IPS-11a (cell line): ENCODE data around the gene PAPLN.

Experiments
- H3K4me3 ChIP-seq: one replicate; pipeline ENCODE4 v1.5.1; 2013; ENCODE audit warnings: low read depth, low read length, control low read depth

Gene PAPLN

DNA sequence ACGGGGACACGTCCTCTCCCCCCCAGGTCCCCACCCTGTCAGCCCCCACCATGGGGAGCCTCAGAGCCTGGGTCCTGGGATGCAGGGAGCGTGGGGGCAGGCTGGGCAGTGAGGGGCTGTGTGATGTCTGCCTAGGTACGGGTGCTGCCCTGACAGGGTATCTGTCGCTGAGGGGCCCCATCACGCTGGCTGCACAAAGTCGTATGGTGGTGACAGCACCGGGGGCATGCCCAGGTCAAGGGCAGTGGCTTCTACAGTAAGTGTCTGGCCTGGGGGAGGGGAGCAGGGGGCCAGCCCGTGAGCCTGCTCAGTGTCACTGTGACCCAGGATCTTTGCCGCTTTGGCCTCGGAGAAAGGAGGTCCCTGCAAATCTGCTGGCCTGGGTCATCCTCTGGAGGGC, 23.3 kb downstream of the PAPLN start:
- H3K4me3 ChIP-seq, result no peak overlapping the region

DNA sequence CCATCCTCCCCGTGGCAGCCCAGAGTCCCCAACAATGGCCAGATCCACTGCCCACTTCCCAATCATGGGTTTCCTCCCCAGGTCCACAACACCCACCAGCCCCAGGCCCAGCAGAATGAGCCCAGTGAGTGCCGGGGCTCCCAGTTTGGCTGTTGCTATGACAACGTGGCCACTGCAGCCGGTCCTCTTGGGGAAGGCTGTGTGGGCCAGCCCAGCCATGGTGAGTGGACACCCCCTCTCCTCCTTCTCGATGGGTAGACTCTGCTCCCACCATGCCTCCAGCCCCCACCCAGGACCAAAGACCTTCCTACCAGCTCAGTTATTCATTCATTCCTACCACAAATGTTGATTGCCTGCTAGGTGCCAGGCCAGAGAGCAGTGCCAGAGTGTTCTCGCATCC, 23.8 kb downstream of the PAPLN start:
- no peak overlapping the region for H3K4me3 ChIP-seq

DNA sequence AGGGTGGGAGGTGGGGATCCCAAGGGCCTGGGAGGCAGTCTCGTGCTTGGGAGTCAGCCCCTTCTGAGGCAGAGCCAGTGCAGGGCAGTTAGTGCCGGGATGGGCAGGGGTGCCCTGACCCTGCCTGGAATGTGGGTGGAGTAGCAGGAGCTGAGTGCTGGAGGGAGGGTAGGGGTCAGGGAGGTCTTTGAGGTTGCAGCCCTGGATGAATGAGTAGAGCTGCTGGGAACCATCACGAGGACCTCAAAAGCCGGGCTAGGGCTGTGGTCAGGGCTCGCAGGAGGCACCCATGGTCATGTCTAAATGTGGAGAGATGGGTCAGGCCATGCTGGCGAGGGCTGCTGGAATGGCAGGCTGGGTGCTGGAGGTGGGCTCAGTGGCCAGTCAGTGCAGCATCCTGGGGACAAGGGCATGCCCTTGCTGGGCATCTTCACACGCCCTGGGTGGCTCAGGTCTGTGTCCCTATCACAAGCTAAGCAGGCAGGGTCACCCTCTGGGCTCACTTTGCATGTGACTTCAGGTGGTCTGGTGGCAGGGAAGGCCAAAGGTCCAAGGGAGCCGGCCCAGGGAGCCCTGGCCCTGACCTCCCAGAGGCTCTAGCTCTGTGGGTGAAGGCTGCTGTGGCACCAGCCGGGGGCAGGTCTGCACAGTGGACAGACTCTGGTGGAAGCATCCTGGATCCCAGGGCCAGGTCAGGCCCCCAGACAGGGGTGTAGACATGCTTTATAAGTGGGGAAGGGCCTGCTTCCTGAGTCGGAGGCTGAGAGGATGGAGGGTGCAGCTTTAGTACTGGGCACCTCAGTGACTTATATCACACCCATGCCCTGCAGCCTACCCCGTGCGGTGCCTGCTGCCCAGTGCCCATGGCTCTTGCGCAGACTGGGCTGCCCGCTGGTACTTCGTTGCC, 24.5 kb downstream of the PAPLN start:
- H3K4me3 ChIP-seq, result no peak overlapping the region

DNA sequence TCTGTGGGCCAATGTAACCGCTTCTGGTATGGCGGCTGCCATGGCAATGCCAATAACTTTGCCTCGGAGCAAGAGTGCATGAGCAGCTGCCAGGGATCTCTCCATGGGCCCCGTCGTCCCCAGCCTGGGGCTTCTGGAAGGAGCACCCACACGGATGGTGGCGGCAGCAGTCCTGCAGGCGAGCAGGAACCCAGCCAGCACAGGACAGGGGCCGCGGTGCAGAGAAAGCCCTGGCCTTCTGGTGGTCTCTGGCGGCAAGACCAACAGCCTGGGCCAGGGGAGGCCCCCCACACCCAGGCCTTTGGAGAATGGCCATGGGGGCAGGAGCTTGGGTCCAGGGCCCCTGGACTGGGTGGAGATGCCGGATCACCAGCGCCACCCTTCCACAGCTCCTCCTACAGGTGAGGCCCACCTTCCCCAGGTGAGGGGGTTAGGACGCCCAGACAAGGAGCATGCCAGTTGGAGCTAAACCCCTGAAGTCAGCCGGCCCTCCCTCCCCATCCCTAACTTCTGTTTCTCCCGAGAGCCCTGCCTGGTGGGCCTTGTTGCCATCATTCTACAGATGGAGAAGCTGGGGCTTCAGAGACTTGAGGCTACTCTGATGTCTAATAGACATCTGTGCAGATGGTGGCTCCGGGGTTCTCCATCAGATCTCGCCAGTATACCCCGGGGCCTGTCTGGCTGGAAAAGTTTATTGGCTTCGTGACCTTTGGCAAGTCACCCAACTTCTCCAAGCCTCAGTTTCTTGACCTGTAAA, 25.3 kb downstream of the PAPLN start:
- no peak overlapping the region for H3K4me3 ChIP-seq

DNA sequence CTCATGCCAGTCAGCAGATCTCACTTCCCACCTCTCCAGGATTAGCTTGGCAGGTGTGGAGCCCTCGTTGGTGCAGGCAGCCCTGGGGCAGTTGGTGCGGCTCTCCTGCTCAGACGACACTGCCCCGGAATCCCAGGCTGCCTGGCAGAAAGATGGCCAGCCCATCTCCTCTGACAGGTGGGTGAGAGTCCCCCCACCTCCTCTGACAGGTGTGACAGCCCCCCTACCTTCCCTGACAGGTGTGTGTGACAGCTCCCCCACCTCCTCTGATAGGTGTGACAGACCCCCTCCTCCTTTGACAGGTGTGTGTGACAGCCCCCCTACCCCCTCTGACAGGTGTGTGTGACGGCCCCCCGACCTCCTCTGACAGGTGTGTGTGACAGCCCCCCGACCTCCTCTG, 26.3 kb downstream of the PAPLN start:
- no peak overlapping the region for H3K4me3 ChIP-seq

DNA sequence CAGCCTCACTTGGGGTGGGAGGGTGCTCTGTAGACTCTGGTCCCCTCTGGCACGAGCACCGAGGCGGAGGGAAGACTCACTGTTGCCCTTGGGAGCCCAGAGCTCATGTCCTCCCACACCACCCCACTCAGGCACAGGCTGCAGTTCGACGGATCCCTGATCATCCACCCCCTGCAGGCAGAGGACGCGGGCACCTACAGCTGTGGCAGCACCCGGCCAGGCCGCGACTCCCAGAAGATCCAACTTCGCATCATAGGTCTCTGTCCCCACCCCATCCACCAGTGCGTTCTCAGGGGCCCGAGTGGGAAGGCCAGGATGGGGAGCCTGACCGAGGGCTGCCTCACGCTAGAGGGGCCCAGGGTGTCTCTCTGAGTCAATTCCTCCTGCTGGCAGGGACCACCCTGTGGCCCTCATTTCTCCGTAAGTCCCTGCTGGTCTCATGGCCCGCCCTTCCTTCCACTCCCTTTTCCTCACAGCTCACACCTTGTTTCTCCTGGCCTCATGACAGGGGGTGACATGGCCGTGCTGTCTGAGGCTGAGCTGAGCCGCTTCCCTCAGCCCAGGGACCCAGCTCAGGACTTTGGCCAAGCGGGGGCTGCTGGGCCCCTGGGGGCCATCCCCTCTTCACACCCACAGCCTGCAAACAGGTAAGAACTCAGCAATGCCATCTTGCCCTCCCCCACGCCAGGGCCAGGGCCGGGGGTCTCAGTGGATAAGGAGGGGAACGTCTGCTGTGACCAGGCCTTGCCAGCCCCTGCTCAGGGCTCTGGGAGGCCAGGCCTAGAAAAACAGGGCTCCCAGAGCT, 27.0 kb downstream of the PAPLN start:
- no peak overlapping the region for H3K4me3 ChIP-seq

DNA sequence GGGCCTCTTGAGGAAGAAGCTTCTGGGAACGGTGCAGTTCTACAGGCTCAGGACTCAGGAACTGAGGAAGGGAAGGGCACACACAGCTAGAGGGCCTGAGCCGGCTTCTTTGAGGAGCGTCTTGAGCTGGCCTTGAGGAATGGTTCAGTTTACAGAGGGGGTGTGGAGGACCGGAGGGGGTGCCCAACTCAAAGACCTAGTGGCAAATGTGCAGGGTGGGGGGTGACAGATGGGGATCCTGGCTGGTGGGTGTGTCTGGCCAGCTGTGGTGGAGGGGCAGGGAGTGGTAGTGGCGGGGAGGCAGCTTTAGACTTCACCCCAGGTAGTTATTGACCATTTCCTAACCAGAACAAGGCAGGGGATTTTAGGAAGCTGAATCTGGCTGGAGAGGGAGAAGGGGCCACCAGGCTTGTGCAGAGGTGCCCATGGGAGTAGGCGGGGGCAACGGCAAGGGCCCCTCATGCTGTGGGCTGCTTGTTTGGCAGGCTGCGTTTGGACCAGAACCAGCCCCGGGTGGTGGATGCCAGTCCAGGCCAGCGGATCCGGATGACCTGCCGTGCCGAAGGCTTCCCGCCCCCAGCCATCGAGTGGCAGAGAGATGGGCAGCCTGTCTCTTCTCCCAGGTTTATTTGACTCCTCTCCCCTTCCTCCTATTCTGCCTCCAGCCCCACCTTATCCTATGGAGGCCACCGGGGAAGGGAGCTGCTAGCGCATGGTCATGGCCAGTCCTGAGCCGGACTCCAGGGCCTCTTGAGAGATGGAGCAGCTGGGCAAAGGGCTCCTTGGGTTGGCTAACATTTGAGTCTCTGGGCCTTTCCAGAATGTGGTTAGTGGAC, 27.8 kb downstream of the PAPLN start:
- no peak overlapping the region for H3K4me3 ChIP-seq

DNA sequence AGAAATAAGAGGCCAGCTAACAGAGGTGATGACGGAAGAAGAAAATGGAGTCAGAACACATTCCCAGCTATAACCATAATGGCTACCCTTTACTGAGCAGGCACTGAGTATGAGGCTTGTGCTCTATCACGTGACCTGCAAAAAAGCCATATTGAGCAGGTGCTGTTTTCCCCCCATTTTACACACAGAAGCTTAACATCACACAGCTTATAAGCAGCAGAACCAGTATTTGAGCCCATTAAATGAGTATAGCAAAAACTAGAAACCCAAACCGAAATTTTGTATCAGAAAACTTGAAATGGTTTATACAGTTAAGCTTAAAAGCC, 28.4 kb downstream of the PAPLN start:
- H3K4me3 ChIP-seq, result no peak overlapping the region

DNA sequence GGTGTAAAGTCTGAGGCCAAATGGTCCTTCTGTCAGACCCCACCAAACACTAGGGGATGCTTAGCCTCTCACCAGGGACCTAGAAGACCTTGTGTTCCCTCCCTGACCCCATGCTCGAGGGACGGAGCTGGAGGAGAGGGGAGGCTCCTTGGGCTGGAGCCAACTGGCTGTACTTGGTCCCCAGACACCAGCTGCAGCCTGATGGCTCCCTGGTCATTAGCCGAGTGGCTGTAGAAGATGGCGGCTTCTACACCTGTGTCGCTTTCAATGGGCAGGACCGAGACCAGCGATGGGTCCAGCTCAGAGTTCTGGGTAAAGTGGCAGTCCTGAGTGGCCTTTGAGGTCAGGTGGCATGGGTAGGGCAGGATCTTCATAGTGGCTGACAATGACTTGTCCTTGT, 29.0 kb downstream of the PAPLN start:
- H3K4me3 ChIP-seq, result no peak overlapping the region

DNA sequence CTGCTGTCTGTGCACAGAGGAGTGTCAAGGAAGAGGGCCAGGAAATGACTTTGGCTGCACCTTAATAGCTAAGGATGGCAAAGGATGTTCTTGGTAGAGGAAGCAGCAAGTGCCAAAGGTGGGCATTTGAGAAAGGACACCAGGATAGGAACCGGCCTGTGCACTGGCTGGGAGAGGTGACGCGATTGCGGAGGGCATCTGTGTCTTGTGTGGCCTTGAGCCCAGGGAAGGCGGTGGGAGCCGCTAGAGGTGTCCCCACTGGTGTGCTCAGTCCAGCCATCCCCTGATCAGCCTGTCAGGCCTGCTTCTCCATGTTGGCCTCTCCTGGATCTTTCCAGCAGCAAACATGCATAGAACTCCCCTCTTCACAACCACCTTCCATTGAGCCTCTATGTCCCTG, 30.2 kb downstream of the PAPLN start:
- no peak overlapping the region for H3K4me3 ChIP-seq

DNA sequence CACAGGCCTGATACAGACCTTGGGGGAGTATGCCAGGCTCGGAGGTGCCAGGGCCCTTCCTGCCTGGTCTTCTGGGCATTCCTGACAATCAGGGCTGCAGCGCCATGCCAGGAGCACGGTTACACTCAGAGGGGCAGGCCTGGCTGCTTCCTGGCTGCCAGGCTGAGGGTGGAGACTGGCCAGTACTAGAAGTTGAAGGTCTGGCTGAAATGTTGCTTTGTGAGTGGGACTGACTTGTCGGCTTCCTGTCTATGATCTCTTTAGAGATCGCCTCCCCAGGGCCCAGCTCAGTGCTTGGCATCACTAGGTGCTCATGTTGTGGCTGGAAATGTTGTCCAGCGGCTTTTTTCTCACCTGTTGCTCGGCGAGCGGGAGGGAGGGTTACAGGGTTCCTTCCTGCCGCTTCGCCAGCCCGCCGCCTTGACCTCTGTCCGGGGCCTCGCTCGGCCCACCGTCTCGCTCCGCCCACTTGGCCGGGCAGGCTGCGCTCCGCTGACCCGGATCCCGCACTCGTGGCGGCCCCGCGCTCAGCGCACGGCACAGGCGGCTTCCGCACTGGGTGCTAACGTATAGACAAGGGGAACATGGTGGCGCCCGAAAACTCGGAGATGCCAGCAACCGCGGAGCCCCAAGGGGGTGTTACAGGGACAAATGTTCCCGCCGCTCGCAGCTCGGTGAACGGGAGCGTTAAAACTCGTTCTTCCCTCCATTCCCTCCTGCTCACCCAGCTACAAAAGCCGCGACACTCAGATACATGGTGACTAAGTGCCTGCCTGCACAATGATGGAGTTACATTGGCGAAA, 32.6 kb downstream of the PAPLN start:
- no peak overlapping the region for H3K4me3 ChIP-seq

DNA sequence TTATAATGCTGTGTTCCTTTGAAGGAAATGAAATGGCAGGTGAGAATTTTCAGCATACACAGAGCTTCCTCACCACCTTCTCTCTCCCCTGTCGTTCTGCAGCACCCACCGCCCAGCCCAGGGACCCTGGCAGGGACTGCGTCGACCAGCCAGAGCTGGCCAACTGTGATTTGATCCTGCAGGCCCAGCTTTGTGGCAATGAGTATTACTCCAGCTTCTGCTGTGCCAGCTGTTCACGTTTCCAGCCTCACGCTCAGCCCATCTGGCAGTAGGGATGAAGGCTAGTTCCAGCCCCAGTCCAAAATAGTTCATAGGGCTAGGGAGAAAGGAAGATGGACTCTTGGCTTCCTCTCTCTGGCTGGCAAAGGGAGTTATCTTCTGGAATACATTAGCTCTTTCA, 35.1 kb downstream of the PAPLN start:
- H3K4me3 ChIP-seq, result no peak overlapping the region

DNA sequence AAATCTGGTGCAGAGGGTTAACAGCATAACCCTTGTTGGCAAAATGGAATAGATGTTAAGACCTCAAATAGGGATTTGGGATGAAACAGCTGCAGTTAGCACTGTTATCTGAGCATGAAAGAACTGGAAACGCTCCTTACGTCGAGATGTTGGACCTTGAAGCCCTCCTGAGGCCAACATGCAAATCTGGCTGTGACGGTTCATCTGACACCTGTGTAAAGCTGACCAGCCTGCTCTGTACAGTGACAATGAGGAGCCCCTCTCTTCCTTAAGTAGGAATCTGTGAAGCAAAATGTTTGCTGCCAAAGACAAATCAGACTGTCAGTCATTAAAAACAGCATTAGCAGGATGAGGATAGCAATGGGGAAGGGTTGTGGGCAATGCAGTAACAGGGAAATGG, 36.5 kb downstream of the PAPLN start:
- H3K4me3 ChIP-seq, result no peak overlapping the region

DNA sequence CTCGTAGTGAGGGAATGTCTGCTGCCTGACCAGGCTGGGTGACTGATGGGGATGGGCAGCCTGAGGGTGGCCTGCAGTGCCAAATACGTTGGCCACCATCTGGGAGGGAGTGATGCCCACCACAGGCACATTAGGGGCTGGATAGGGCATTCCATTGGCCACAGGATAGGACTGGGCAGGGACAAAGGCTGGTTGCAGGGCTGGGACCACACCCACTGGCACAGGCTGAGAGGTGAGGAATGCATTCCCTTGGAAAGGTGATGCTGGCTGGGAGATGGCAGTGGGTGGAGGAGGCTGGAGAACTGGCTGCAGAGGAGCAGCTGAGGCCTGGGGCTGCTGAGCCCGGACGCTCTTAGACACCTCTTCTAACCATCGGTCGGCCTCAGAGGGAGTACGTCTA, 39.5 kb downstream of the PAPLN start:
- no peak overlapping the region for H3K4me3 ChIP-seq

DNA sequence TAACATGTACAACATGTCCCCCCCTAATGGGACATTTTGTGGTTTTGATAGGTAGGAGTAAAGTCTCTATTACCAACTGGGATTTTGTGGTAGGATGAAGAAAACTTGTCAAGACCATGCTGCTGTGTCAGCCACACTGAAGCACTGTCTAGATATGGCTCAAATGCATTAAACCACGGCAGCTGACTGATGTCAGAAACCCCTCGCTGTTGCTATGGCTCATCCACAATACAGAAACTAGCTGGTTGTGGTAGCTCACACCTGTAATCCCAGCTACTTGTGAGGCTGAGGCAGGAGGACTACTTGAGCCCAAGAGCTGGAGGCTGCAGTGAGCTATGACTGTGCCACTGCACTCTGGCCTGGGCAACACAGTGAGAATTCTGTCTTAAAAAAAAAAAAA, 40.1 kb downstream of the PAPLN start:
- no peak overlapping the region for H3K4me3 ChIP-seq

DNA sequence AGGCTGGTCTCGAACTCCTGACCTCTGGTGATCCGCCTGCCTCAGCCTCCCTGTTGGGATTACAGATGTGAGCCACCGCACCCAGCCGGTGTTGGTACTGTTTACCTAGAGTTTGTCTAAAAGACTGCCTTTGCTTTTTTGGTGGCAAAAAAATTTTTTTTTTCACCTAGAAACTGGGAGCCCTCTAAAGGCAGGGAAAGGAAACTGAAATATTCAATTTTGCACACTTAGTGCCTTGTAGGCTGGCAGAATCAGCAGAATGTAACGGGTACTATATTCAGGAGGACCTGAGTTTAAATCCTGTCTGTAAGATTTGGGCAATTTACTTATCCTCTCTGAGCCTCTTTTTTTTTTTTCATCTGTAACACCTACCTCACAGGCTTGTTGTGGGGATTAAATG, 43.6 kb downstream of the PAPLN start:
- no peak overlapping the region for H3K4me3 ChIP-seq

DNA sequence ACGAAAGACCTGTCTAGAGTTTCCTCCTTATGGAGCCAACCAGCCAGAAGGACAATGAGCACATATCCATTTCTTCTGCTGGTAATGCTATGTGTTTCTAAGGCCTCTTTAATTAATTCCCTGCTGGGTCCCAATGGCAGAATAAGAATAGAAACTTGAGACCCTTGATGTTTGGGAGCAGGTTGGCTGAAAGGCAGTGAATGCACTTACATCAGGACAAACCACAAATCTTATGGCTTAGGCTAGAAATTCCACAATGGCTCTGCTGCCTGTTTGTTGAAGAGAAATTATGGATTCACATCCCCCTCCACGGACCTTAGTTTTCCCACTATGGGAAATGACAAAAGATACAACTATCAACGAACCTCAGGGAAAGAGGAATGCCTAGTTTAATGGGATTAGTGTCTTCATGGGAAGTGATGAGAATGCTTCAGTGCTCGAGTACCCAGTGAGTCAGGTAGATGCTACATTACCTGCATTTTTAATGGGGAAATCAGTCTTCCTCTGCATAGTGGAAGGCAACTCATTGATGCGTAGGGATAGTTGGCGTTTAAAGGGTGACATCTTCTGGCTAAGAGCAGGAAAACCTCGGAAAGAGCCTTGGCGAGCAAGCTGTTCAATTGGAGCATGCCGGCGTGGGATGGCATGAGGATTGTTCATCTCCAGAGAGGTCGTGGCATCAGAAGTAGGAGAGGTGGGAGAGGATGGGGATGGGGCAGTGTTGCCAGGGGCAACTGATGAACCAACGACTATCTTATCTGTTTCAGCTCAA, 46.5 kb downstream of the PAPLN start:
- no peak overlapping the region for H3K4me3 ChIP-seq

DNA sequence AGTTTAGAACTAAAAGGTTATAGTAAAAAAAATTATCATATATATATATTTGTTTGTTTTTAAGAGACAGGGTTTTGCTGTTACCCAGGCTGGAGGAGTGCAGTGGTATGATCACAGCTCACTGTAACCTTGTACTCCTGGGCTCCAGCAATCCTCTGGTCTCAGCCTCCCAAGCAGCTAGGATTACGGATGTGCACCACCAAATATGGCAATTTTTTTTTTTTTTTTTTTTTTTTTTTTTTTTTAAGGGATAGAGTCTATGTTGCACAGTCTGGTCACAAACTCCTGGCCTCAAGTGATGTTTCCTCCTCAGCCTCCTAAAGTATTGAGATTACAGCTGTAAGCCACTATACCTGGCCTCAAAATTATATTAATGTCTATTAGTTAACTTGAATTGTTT, 48.7 kb downstream of the PAPLN start:
- no peak overlapping the region for H3K4me3 ChIP-seq

DNA sequence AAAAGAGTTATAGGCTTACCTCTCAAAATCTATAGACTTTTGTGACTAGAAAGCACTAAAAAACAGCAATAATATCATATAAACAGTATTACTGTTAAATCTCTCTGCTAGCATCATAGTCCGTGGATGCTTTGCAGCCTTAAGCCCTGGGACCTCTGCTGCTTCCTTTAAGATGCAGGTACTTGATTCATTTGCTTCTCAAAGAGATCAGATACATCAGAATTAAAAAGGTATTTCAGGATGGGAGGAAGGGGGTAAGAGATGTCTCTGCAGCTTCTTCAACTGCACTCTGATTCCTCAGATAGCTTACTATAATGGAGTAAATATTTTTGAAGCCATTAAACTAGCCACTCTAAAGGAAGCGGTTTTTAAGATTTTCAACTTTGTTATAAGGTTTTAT, 49.3 kb downstream of the PAPLN start:
- H3K4me3 ChIP-seq, result no peak overlapping the region
